HepG2 (cell line): ENCODE measurements around the gene VRK3. TPM values are rescaled to one million over a fixed set of nuclear protein-coding genes. Genes with fewer than 3 reads are reported as not detected.

Experiments used
- ATAC-seq: fragments of 200-7000 bp; cut with Tn5 transposase; 3 replicates; pipeline ENCODE4 v1.9.1; 2020; ENCODE audit warnings: mild to moderate bottlenecking, moderate library complexity
- BruUV-seq: library from RNA; stranded (reverse); fragments of 400-500 nt; replicated peaks from 2 replicates; lab custom pipeline; 2021; lab: Mats Ljungman, UMichigan
- CTCF ChIA-PET: fragments of 300-600 bp; formaldehyde crosslinking; extraction: SDS; loops from one replicate; lab custom pipeline; 2021; ENCODE audit warnings: low total read pairs, inconsistent platforms, low intra/inter-chr PET ratio; lab: Yijun Ruan, JAX
- POLR2A ChIA-PET: fragments of 350-600 bp; sonication (Branson Sonifier 250); formaldehyde crosslinking; loops from one replicate; lab custom pipeline; 2020; ENCODE audit warnings: antibody characterized with exemption, inconsistent platforms; lab: Yijun Ruan, JAX
- DNase-seq: peaks from one replicate; pipeline ENCODE4 v3.0.0-alpha.2; 2015; ENCODE audit warnings: low spot score
- FAIRE-seq: peaks from 3 replicates; lab custom pipeline; 2011; peaks lifted over from hg19 to GRCh38; lab: Jason Lieb, UNC
- H2AFZ ChIP-seq: one replicate; pipeline ENCODE4 v1.6.1; 2011; ENCODE audit warnings: low read length, inconsistent platforms
- H3K27ac ChIP-seq: fragments of 300-600 bp; 3 replicates; pipeline ENCODE4 v1.8.0; 2011; ENCODE audit warnings: mixed run types, mild to moderate bottlenecking, mixed read lengths, low read length, inconsistent platforms; ENCODE audit not compliant: insufficient read depth; ENCODE audit errors: extremely low read length
- H3K27me3 ChIP-seq, 2 experiments: fragments of 200-600 bp in 1 of 2; 2 replicates in 1 of 2; 3 replicates in 1 of 2; pipeline versions ENCODE4 v1.6.0 to v1.8.0; 2011; ENCODE audit warnings: low read length in 2 of 2, mild to moderate bottlenecking in 2 of 2, moderate library complexity in 2 of 2, inconsistent platforms in 1 of 2; ENCODE audit not compliant: insufficient read depth in 2 of 2, control insufficient read depth in 1 of 2
- H3K36me3 ChIP-seq, 2 experiments: fragments of 200-600 bp in 1 of 2; replicated peaks in 1 of 2; 2 replicates in 1 of 2; 3 replicates in 1 of 2; pipeline versions ENCODE4 v1.5.1 to v1.8.0; 2011; ENCODE audit warnings: low read length in 2 of 2, inconsistent platforms in 1 of 2; ENCODE audit not compliant: insufficient read depth in 2 of 2, control insufficient read depth in 1 of 2
- H3K4me1 ChIP-seq: 2 replicates; pipeline ENCODE4 v1.5.1; 2012; ENCODE audit warnings: low read length, inconsistent platforms; ENCODE audit not compliant: insufficient read depth
- H3K4me2 ChIP-seq: 2 replicates; pipeline ENCODE4 v1.6.0; 2011; ENCODE audit warnings: low read depth, low read length, inconsistent platforms
- H3K4me3 ChIP-seq, 3 experiments: fragments of 200-600 bp in 1 of 3; sonication (generic), shearing (Covaris generic) in 1 of 3; replicated peaks in 1 of 3; 2 replicates each; pipeline ENCODE4 v1.5.1; 2011 to 2016; ENCODE audit warnings: low read length in 3 of 3, inconsistent platforms in 2 of 3, low read depth in 2 of 3, mild to moderate bottlenecking in 2 of 3, control low read depth in 1 of 3, mixed read lengths in 1 of 3; ENCODE audit not compliant: insufficient read depth in 1 of 3
- H3K79me2 ChIP-seq: one replicate; pipeline ENCODE4 v1.6.1; 2011; ENCODE audit warnings: low read length, inconsistent platforms; ENCODE audit not compliant: insufficient read depth
- H3K9ac ChIP-seq: 2 replicates; pipeline ENCODE4 v1.6.0; 2011; ENCODE audit warnings: mild to moderate bottlenecking, low read depth, low read length, inconsistent platforms; ENCODE audit not compliant: insufficient read depth
- H3K9me3 ChIP-seq: 2 replicates; pipeline ENCODE4 v1.5.1; 2012; ENCODE audit warnings: mild to moderate bottlenecking, low read length
- H4K20me1 ChIP-seq: 2 replicates; pipeline ENCODE4 v1.6.0; 2011; ENCODE audit warnings: inconsistent platforms, mild to moderate bottlenecking, low read length, moderate library complexity; ENCODE audit not compliant: insufficient read depth
- ELF3 ChIP-seq: IDR thresholded peaks from 2 replicates; pipeline ENCODE4 v1.6.1; 2016; ENCODE audit warnings: missing genetic modification reagents, missing compliant biosample characterization
- FOXP1 ChIP-seq, 2 experiments: fragments of 450-650 bp in 1 of 2; IDR thresholded peaks; 2 replicates each; pipeline ENCODE4 v1.6.1; 2017 to 2018; ENCODE audit warnings: antibody characterized with exemption in 1 of 2
- HMG20A ChIP-seq: IDR thresholded peaks from 2 replicates; pipeline ENCODE4 v1.6.1; 2016; ENCODE audit warnings: borderline replicate concordance
- KAT7 ChIP-seq: IDR thresholded peaks from 2 replicates; pipeline ENCODE4 v1.6.1; 2018; ENCODE audit warnings: borderline replicate concordance, missing compliant biosample characterization
- MXD3 ChIP-seq: IDR thresholded peaks from 2 replicates; pipeline ENCODE4 v1.6.1; 2016; ENCODE audit warnings: mild to moderate bottlenecking, missing biosample characterization, missing genetic modification reagents
- NFE2L1 ChIP-seq: sonication (generic); formaldehyde crosslinking; IDR thresholded peaks from 2 replicates; pipeline ENCODE4 v1.4.0; 2020; ENCODE audit warnings: missing genetic modification reagents, mild to moderate bottlenecking, borderline replicate concordance
- NFKBIZ ChIP-seq: IDR thresholded peaks from 2 replicates; pipeline ENCODE4 v1.6.1; 2018; ENCODE audit warnings: missing genetic modification reagents, missing compliant biosample characterization
- TBX3 ChIP-seq: fragments of 450-650 bp; IDR thresholded peaks from 2 replicates; pipeline ENCODE4 v1.6.1; 2017; ENCODE audit warnings: antibody characterized with exemption, mild to moderate bottlenecking, inconsistent platforms, borderline replicate concordance
- THYN1 ChIP-seq: sonication (generic); formaldehyde crosslinking; IDR thresholded peaks from 2 replicates; pipeline ENCODE4 v1.8.1; 2023; ENCODE audit warnings: low read depth, mild to moderate bottlenecking, moderate library complexity, missing genetic modification reagents, borderline replicate concordance
- ZBTB38 ChIP-seq: sonication (generic); formaldehyde crosslinking; IDR thresholded peaks from 2 replicates; pipeline ENCODE4 v1.5.1; 2020; ENCODE audit warnings: mild to moderate bottlenecking, missing genetic modification reagents
- ZFP62 ChIP-seq: sonication (generic); formaldehyde crosslinking; IDR thresholded peaks from 2 replicates; pipeline ENCODE4 v1.4.0; 2020; ENCODE audit warnings: missing genetic modification reagents
- ZFX ChIP-seq: sonication (generic); formaldehyde crosslinking; IDR thresholded peaks from 2 replicates; pipeline ENCODE4 v1.4.0; 2020; ENCODE audit warnings: mild to moderate bottlenecking, low read depth, missing genetic modification reagents, moderate library complexity
- ZNF256 ChIP-seq: sonication (generic); formaldehyde crosslinking; conservative IDR thresholded peaks from 2 replicates; pipeline ENCODE4 v1.4.0; 2020; ENCODE audit warnings: missing genetic modification reagents
- ZNF598 ChIP-seq: sonication (generic); formaldehyde crosslinking; IDR thresholded peaks from 2 replicates; pipeline ENCODE4 v1.5.1; 2020; ENCODE audit warnings: mild to moderate bottlenecking, missing genetic modification reagents, borderline replicate concordance
- ZNF605 ChIP-seq: sonication (generic); formaldehyde crosslinking; IDR thresholded peaks from 2 replicates; pipeline ENCODE4 v1.8.0; 2022; ENCODE audit warnings: mild to moderate bottlenecking, missing genetic modification reagents
- WGBS: methylation state at CpG from one replicate; pipeline ENCODE4 v1.1.6; 2017; ENCODE audit warnings: low lambda C conversion rate; 5-methylcytosine and 5-hydroxymethylcytosine counted together
- in situ Hi-C: cut with HindIII; loops from 2 replicates; pipeline ENCODE4 v1.10.0; 2017; ENCODE audit warnings: low pct_unique_long_range_greater_than_20kb; ENCODE audit not compliant: extremely low pct_ligation_motif_present
- intact Hi-C: fragments of 100-400 bp; cut with micrococcal nuclease; formaldehyde crosslinking; loops from one replicate; pipeline ENCODE4 v1.10.0; 2022; ENCODE audit not compliant: unreplicated experiment
- polyA plus RNA-seq, 8 experiments: library from polyadenylated mRNA; depleted of rRNA in 3 of 8; stranded (reverse) in 7 of 8; unstranded in 1 of 8; fragments of >200 nt; fragmentation: Illumina TruSeq in 4 of 8; extraction: Trizol in 4 of 8; gene quantifications; 2 replicates each; pipeline versions ENCODE4 v1.2.1 to v1.2.3, GENCODE V29; 2011 to 2016; ENCODE audit warnings: low read depth in 4 of 8, missing spikeins in 1 of 8, mixed read lengths in 1 of 8; ENCODE audit not compliant: insufficient read depth in 1 of 8
- total RNA-seq, 5 experiments: library from RNA; depleted of rRNA; stranded (reverse); fragments of >200 nt; fragmentation: Illumina TruSeq; extraction: Trizol; gene quantifications; 2 replicates each; pipeline ENCODE4 v1.2.3, GENCODE V29; 2016; ENCODE audit warnings: low read depth in 1 of 5
- TF ChIP-seq, protein P1 (sequence below): sonication (generic); formaldehyde crosslinking; IDR thresholded peaks from 2 replicates; pipeline ENCODE4 v1.4.0; 2020; ENCODE audit warnings: missing genetic modification reagents

Gene VRK3
- total and polyA plus RNA-seq, 2 of the 13 experiments (the other 11 are each of a cell fraction or from before 2014, with no cell fraction given): 23.8 to 28.3 TPM

GRCh38 chr19:50002386-50002960 is 22.7 kb downstream of the VRK3 start (continued):
- no peak for TF ChIP-seq ZBTB38 (CRISPR knock-in tag)
- no peak for TF ChIP-seq NFKBIZ (CRISPR knock-in tag)
- no peak for TF ChIP-seq ZFP62 (CRISPR knock-in tag)
- TF ChIP-seq ZNF256 (CRISPR knock-in tag): no peak

DNA sequence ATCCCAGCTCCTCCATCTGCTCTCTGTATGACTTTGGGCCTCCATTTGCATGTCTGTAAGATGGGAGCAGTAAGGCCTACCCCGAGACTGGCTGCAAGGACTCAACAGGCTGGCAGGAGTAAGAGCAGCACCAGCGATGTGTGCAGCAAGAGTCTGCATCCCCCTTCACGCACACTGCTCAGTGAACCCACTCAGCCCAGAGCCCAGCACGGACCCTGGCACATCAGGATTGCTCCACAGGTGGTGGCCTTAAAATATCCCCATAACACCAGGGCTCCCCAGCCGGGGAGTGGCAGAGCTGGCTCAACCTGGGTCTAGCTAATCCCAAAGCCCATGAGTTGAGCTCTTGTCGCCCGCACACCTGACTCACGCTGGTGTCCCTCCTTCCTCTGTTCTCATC is 23.4 kb downstream of the VRK3 start:
- Histone ChIP-seq H3K79me2 (no peaks in the 10 kb centered on the region), H3K9me3 (no peaks in the 10 kb centered on the region), H3K9ac (no peak overlapping the region), H3K4me2 (no peak overlapping the region), H4K20me1 (no peaks in the 10 kb centered on the region), H3K27me3 (no peaks in the 10 kb centered on the region), H3K4me1 (no peaks in the 10 kb centered on the region), H3K36me3 (peaks cover 23 to 70% of the 10 kb centered on the region in 2 experiments), H3K27ac (no peak overlapping the region), H3K4me3 (no peak overlapping the region), H2AFZ (no peak overlapping the region)
- ATAC-seq (no peak), FAIRE-seq (no peak), DNase-seq (no peak)
- TF ChIP-seq KAT7 (CRISPR knock-in tag): no peak
- TF ChIP-seq ZNF605 (CRISPR knock-in tag): no peak
- POLR2A ChIA-PET: no interaction called here
- intact Hi-C loops: no loop called here
- CTCF ChIA-PET: no interaction called here
- 89% methylated on average over 7 of the region's 8 CpGs for WGBS
- BruUV-seq: no TSS peak
- in situ Hi-C loops: no loop called here

GRCh38 chr19:50000841-50001557 is 24.2 kb downstream of the VRK3 start:
- no peak for FAIRE-seq
- Histone ChIP-seq H3K27me3 (no peaks in the 10 kb centered on the region), H3K4me3 (no peak overlapping the region), H3K4me1 (no peaks in the 10 kb centered on the region), H4K20me1 (no peaks in the 10 kb centered on the region), H3K9me3 (no peaks in the 10 kb centered on the region), H3K36me3 (peaks cover 23 to 67% of the 10 kb centered on the region in 2 experiments), H3K79me2 (no peaks in the 10 kb centered on the region), H3K4me2 (no peak overlapping the region), H3K9ac (no peak overlapping the region), H2AFZ (no peak overlapping the region), H3K27ac (no peak overlapping the region)
- WGBS: 94% methylated on average over 13 of the region's 16 CpGs
- DNase-seq: no peak
- no peak for ATAC-seq
- ChIA-PET POLR2A (no interaction called here), CTCF (no interaction called here)
- intact Hi-C loops (no loop called here), in situ Hi-C loops (no loop called here)
- BruUV-seq: no TSS peak
- no peak for TF ChIP-seq HMG20A (CRISPR knock-in tag)
- TF ChIP-seq ELF3 (CRISPR knock-in tag): no peak
- no peak for TF ChIP-seq NFE2L1 (CRISPR knock-in tag)
- TF ChIP-seq, protein P1, sequence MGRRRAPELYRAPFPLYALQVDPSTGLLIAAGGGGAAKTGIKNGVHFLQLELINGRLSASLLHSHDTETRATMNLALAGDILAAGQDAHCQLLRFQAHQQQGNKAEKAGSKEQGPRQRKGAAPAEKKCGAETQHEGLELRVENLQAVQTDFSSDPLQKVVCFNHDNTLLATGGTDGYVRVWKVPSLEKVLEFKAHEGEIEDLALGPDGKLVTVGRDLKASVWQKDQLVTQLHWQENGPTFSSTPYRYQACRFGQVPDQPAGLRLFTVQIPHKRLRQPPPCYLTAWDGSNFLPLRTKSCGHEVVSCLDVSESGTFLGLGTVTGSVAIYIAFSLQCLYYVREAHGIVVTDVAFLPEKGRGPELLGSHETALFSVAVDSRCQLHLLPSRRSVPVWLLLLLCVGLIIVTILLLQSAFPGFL: no peak
- no peak for TF ChIP-seq TBX3
- no peak for TF ChIP-seq MXD3 (CRISPR knock-in tag)
- no peak for TF ChIP-seq ZNF598 (CRISPR knock-in tag)
- TF ChIP-seq FOXP1 (IDR thresholded peaks at IDR 0.05): no peak
- no peak for TF ChIP-seq FOXP1 (CRISPR knock-in tag; IDR thresholded peaks at IDR 0.05)
- TF ChIP-seq THYN1 (CRISPR knock-in tag): no peak
- TF ChIP-seq ZFX (CRISPR knock-in tag): no peak
